ENCODE results near the gene ANKLE1.

DNA sequence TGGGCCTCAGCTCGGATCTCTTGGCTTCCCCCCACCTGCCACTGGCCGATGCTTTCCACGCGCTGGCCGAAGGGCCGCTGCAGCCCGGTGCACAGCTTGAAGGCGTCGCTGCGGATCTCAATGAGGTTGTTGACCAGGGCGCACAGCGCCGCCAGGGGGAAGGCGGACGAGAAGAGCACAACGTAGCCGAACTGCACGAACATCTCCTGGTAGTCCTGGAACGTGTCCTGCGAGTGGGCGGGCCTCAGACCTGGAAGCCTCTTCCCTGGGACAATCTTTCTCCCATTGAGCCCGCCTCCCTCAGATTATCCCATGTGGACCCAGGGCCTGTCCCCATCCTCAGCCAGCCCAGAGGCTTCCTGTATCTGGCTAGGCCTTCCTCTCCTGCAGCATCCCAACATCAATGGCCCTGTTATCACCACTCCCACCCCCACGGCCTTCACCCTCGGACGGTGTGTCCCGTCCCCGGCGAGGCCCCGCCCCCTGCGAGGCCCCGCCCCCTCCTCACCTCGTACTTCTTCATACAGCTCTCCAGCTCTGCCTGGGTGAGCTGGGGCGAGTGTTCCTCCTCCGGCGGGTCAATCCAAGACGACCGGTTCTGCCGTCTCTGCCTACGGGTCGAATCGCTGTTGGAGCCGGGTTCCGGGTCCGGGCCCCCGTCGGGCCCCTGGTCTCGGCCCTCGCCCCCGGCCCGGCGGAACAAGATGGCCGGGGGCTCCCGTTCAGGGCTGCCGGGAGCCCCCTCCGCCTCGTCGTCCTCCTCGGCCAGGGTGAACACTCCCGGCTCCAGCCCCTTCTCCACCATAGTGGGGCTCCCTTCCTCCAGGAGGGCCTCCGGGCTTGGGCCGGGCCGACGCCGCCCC, 46.2 kb downstream of the ANKLE1 start:
- TF ChIP-seq HOXA7 (CRISPR knock-in tag; IDR thresholded peaks at IDR 0.05; ENCODE audit: borderline replicate concordance) (no peak), ZIC2 (tag by site-specific recombination; IDR thresholded peaks at IDR 0.05) (no peak), ZNF530 (tag by site-specific recombination; IDR thresholded peaks at IDR 0.05; ENCODE audit: low read depth) (no peak), ZFP41 (tag by site-specific recombination; IDR thresholded peaks at IDR 0.05; ENCODE audit: borderline replicate concordance) (no peak), ZNF140 (tag by site-specific recombination; IDR thresholded peaks at IDR 0.05) (no peak), FEZF1 (tag by site-specific recombination; IDR thresholded peaks at IDR 0.05) (no peak), ZNF610 (tag by site-specific recombination; IDR thresholded peaks at IDR 0.05; ENCODE audit: borderline replicate concordance) (no peak), SP2 (tag by site-specific recombination; IDR thresholded peaks at IDR 0.05) (peak; percentile 79), ZNF121 (tag by site-specific recombination; IDR thresholded peaks at IDR 0.05) (no peak)
- TF ChIP-seq, protein P1, sequence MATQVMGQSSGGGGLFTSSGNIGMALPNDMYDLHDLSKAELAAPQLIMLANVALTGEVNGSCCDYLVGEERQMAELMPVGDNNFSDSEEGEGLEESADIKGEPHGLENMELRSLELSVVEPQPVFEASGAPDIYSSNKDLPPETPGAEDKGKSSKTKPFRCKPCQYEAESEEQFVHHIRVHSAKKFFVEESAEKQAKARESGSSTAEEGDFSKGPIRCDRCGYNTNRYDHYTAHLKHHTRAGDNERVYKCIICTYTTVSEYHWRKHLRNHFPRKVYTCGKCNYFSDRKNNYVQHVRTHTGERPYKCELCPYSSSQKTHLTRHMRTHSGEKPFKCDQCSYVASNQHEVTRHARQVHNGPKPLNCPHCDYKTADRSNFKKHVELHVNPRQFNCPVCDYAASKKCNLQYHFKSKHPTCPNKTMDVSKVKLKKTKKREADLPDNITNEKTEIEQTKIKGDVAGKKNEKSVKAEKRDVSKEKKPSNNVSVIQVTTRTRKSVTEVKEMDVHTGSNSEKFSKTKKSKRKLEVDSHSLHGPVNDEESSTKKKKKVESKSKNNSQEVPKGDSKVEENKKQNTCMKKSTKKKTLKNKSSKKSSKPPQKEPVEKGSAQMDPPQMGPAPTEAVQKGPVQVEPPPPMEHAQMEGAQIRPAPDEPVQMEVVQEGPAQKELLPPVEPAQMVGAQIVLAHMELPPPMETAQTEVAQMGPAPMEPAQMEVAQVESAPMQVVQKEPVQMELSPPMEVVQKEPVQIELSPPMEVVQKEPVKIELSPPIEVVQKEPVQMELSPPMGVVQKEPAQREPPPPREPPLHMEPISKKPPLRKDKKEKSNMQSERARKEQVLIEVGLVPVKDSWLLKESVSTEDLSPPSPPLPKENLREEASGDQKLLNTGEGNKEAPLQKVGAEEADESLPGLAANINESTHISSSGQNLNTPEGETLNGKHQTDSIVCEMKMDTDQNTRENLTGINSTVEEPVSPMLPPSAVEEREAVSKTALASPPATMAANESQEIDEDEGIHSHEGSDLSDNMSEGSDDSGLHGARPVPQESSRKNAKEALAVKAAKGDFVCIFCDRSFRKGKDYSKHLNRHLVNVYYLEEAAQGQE (tag by site-specific recombination; IDR thresholded peaks at IDR 0.05), result no peak
- TF ChIP-seq, protein P2, sequence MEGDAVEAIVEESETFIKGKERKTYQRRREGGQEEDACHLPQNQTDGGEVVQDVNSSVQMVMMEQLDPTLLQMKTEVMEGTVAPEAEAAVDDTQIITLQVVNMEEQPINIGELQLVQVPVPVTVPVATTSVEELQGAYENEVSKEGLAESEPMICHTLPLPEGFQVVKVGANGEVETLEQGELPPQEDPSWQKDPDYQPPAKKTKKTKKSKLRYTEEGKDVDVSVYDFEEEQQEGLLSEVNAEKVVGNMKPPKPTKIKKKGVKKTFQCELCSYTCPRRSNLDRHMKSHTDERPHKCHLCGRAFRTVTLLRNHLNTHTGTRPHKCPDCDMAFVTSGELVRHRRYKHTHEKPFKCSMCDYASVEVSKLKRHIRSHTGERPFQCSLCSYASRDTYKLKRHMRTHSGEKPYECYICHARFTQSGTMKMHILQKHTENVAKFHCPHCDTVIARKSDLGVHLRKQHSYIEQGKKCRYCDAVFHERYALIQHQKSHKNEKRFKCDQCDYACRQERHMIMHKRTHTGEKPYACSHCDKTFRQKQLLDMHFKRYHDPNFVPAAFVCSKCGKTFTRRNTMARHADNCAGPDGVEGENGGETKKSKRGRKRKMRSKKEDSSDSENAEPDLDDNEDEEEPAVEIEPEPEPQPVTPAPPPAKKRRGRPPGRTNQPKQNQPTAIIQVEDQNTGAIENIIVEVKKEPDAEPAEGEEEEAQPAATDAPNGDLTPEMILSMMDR (tag by site-specific recombination; IDR thresholded peaks at IDR 0.05), result no peak
- TF ChIP-seq, protein P3, sequence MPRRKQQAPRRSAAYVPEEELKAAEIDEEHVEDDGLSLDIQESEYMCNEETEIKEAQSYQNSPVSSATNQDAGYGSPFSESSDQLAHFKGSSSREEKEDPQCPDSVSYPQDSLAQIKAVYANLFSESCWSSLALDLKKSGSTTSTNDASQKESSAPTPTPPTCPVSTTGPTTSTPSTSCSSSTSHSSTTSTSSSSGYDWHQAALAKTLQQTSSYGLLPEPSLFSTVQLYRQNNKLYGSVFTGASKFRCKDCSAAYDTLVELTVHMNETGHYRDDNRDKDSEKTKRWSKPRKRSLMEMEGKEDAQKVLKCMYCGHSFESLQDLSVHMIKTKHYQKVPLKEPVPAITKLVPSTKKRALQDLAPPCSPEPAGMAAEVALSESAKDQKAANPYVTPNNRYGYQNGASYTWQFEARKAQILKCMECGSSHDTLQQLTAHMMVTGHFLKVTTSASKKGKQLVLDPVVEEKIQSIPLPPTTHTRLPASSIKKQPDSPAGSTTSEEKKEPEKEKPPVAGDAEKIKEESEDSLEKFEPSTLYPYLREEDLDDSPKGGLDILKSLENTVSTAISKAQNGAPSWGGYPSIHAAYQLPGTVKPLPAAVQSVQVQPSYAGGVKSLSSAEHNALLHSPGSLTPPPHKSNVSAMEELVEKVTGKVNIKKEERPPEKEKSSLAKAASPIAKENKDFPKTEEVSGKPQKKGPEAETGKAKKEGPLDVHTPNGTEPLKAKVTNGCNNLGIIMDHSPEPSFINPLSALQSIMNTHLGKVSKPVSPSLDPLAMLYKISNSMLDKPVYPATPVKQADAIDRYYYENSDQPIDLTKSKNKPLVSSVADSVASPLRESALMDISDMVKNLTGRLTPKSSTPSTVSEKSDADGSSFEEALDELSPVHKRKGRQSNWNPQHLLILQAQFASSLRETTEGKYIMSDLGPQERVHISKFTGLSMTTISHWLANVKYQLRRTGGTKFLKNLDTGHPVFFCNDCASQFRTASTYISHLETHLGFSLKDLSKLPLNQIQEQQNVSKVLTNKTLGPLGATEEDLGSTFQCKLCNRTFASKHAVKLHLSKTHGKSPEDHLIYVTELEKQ (tag by site-specific recombination; IDR thresholded peaks at IDR 0.05; ENCODE audit: borderline replicate concordance), result no peak
- TF ChIP-seq, protein P4, sequence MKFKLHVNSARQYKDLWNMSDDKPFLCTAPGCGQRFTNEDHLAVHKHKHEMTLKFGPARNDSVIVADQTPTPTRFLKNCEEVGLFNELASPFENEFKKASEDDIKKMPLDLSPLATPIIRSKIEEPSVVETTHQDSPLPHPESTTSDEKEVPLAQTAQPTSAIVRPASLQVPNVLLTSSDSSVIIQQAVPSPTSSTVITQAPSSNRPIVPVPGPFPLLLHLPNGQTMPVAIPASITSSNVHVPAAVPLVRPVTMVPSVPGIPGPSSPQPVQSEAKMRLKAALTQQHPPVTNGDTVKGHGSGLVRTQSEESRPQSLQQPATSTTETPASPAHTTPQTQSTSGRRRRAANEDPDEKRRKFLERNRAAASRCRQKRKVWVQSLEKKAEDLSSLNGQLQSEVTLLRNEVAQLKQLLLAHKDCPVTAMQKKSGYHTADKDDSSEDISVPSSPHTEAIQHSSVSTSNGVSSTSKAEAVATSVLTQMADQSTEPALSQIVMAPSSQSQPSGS (tag by site-specific recombination; IDR thresholded peaks at IDR 0.05; ENCODE audit: low read depth), result no peak

All from HEK293 (cell line).